Lower lobe of right lung (tissue), 2 donors: ENCODE results near the gene MXI1. TPM values are rescaled to one million over a fixed set of nuclear protein-coding genes. Genes with fewer than 3 reads are reported as not detected.

Experiments used
- ATAC-seq, 2 donors: fragments of 200-7000 bp; cut with Tn5 transposase; one replicate each; pipeline ENCODE4 v1.9.1; 2020 to 2022; ENCODE audit warnings: mild to moderate bottlenecking in 2 of 2, moderate library complexity in 2 of 2
- DNase-seq: peaks from one replicate; pipeline ENCODE4 v3.0.0-alpha.2; 2020
- H3K27ac ChIP-seq: fragments of 200-600 bp; one replicate; pipeline ENCODE4 v1.8.0; 2022
- H3K27me3 ChIP-seq: fragments of 200-600 bp; one replicate; pipeline ENCODE4 v1.8.0; 2022; ENCODE audit warnings: low read depth
- H3K36me3 ChIP-seq: fragments of 200-600 bp; one replicate; pipeline ENCODE4 v1.8.0; 2022; ENCODE audit warnings: mild to moderate bottlenecking
- H3K4me1 ChIP-seq: fragments of 200-600 bp; one replicate; pipeline ENCODE4 v1.8.0; 2022
- H3K4me3 ChIP-seq: fragments of 200-600 bp; one replicate; pipeline ENCODE4 v1.8.0; 2022; ENCODE audit warnings: mild to moderate bottlenecking
- H3K9me3 ChIP-seq: fragments of 200-600 bp; one replicate; pipeline ENCODE4 v1.8.0; 2022
- CTCF ChIP-seq: fragments of 200-600 bp; IDR thresholded peaks from one replicate; pipeline ENCODE4 v1.8.0; 2022; ENCODE audit warnings: antibody characterized with exemption, mild to moderate bottlenecking
- intact Hi-C: fragments of 100-400 bp; cut with DNase I; formaldehyde crosslinking; loops from one replicate; pipeline ENCODE4 v1.11.0; 2022
- total RNA-seq: library from RNA; stranded (reverse); fragmentation: NEBNext Ultra II Directional; extraction: Animal tissue kit (Norgen Biotek cat#: 25700); gene quantifications from one replicate; pipeline ENCODE4 v1.2.1, GENCODE V29; 2021
- donor health status: DM: no; HTN: yes; CAD: no; lungs with severe emphysema.

The MXI1 gene
- total RNA-seq, 1 donor from 2014 or later: 33.3 TPM

GRCh38 chr10:110222641-110223297 lies 15.4 kb downstream of the MXI1 start:
- DNase-seq: no peak
- no peaks in the 10 kb centered on the region for H3K36me3 ChIP-seq
- no peaks in the 10 kb centered on the region for H3K9me3 ChIP-seq
- no peak overlapping the region for H3K4me3 ChIP-seq
- intact Hi-C loops: no loop called here
- no peak for ATAC-seq
- no peak for TF ChIP-seq CTCF
- H3K27me3 ChIP-seq: no peaks in the 10 kb centered on the region
- peaks cover 39% of the 10 kb centered on the region for H3K4me1 ChIP-seq
- H3K27ac ChIP-seq: peak overlapping the region; percentile 67

- DNase-seq: no peak
- no peak for ATAC-seq
- H3K4me3 ChIP-seq: no peak overlapping the region
- no peak overlapping the region for H3K27ac ChIP-seq
- H3K27me3 ChIP-seq: no peaks in the 10 kb centered on the region
- H3K36me3 ChIP-seq: peaks cover 2% of the 10 kb centered on the region
- peaks cover 39% of the 10 kb centered on the region for H3K4me1 ChIP-seq
- intact Hi-C loops: no loop called here
- H3K9me3 ChIP-seq: no peaks in the 10 kb centered on the region
- TF ChIP-seq CTCF: no peak
These were observed 16.0 kb downstream of the MXI1 start for GRCh38 chr10:110223298-110223925.

- H3K27me3 ChIP-seq: no peaks in the 10 kb centered on the region
- no peaks in the 10 kb centered on the region for H3K9me3 ChIP-seq
- H3K36me3 ChIP-seq: peaks cover 18% of the 10 kb centered on the region
- H3K27ac ChIP-seq: peak overlapping the region; percentile 69
- TF ChIP-seq CTCF: no peak
- ATAC-seq (no peak), DNase-seq (peak; percentile 47)
- peak overlapping the region; percentile 86 for H3K4me3 ChIP-seq
- H3K4me1 ChIP-seq: peaks cover 31% of the 10 kb centered on the region
- intact Hi-C loops: no loop called here
These were observed 17.6 kb downstream of the MXI1 start for GRCh38 chr10:110224992-110225391.

DNA sequence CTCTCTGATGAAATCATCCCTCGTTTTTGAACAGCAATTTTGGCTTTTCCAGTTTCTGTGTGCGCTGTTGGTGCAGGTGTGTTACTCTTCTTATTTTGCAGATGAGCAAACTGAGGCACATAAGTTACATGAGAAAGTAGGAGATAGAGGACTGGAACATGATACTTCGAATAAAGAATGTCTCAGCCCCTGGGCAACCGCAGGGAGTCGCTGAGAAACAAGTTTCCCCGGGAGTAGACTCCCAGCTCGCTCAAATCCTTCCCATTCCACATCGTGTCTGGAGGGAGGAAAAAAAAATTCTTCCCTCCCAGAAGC lies 18.0 kb downstream of the MXI1 start:
- Histone ChIP-seq H3K4me3 (peak overlapping the region; percentile 86), H3K27me3 (no peaks in the 10 kb centered on the region), H3K4me1 (peaks cover 31% of the 10 kb centered on the region), H3K9me3 (no peaks in the 10 kb centered on the region), H3K27ac (peak overlapping the region; percentile 69), H3K36me3 (peaks cover 18% of the 10 kb centered on the region)
- ATAC-seq: no peak
- DNase-seq: no peak
- TF ChIP-seq CTCF: no peak
- intact Hi-C loops: no loop called here

DNA sequence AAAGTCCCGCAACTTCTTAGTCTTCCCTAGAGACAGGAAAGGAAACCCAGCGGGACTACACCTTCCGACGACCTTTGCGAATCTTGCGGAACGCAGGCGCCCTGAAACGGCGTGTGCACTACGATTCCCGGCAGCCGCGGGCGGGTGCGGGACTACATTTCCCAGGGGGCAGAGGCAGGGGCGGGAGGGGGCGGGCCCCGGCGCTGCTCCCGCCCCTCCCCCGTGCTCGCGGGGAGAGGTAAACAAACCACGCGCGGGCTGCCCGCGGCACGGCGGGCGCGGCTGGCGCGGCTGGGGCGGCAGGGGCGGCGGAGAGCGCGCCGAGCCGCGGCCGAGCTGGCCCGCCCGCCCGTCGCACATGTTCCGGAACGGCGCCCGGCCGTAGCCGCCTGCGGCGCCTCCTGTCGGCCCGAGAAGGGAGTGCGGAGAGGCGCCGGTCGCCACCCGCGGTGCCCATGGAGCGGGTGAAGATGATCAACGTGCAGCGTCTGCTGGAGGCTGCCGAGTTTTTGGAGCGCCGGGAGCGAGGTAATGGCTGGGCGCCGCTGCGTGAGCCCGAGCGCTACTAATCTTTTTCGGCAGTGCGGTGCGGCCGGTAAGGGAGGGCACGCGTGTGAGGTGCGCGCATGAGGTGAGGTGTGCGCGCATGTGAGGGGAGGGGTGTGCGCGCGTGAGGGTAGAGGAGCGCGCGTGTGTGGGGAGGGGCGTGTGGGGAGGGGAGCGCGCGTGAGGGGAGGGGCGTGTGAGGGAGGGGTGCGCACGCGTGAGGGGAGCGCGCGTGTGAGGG lies 18.5 kb downstream of the MXI1 start:
- intact Hi-C loops: no loop called here
- Histone ChIP-seq H3K9me3 (no peaks in the 10 kb centered on the region), H3K4me3 (peak overlapping the region; percentile 86), H3K4me1 (peaks cover 28% of the 10 kb centered on the region), H3K36me3 (peaks cover 18% of the 10 kb centered on the region), H3K27me3 (no peaks in the 10 kb centered on the region), H3K27ac (peak overlapping the region; percentile 88)
- ATAC-seq (peak; percentile 79 to 84), DNase-seq (peak; percentile 93)
- peak; percentile 72 for TF ChIP-seq CTCF
